ENCODE measurements around the gene BDNF. TPM values are rescaled to one million over a fixed set of nuclear protein-coding genes. Genes with fewer than 3 reads are reported as not detected.

The BDNF gene
- total RNA-seq, 1 experiment from 2014 or later: 5.4 TPM

- Histone ChIP-seq H3F3A (ENCODE audit: insufficient read depth, low read depth) (no peaks in the 10 kb centered on the region), H3K9me3 (ENCODE audit: insufficient read depth, low read depth) (no peaks in the 10 kb centered on the region), H2AFZ (peak overlapping the region; percentile 68), H3K27me3 (ENCODE audit: insufficient read depth, low read depth) (no peaks in the 10 kb centered on the region), H3K79me2 (ENCODE audit: low read depth) (no peaks in the 10 kb centered on the region), H3K4me1 (replicated peaks; ENCODE audit: insufficient read depth) (0 out of 2 replicates have a peak, but pooled peaks cover 7% of the 10 kb centered on the region), H3K9me2 (ENCODE audit: insufficient read depth) (no peaks in the 10 kb centered on the region), H3K27ac (no peak overlapping the region), H3K36me3 (ENCODE audit: low read depth) (no peaks in the 10 kb centered on the region), H3K4me3 (peak overlapping the region; percentile 58), H4K20me1 (ENCODE audit: insufficient read depth) (no peaks in the 10 kb centered on the region), H3K4me2 (peak overlapping the region; percentile 76)
- no peak for TF ChIP-seq EZH2 (IDR thresholded peaks at IDR 0.05; ENCODE audit: low read depth)
- TF ChIP-seq CTCF (conservative IDR thresholded peaks at IDR 0.05): no peak
- BruUV-seq (replicated peaks): TSS peak; percentile 39
- CTCF ChIA-PET: interaction anchor here (0.6 to 1.6 kb wide), 4 partner anchors 261 to 1130 kb away, joined by 3 to 11 read pairs (median 4); partner anchors contain the start of genes KIF18A and METTL15
- intact Hi-C loops (cut with micrococcal nuclease; ENCODE audit: unreplicated experiment): loop anchor here (5.0 kb wide), 1 partner anchor 49 kb away; no protein-coding TSS in a partner anchor
- POLR2A ChIA-PET (ENCODE audit: unreplicated experiment): interaction anchor here (0.6 to 0.7 kb wide), 2 partner anchors 18 to 1093 kb away, joined by 3 to 10 read pairs; no protein-coding TSS in a partner anchor
- no peak for DNase-seq
Measured at GRCh38 chr11:27717801-27718229, 17.6 kb upstream of the BDNF start.

GRCh38 chr11:27717377-27717776, 17.1 kb upstream of the BDNF start:
- Histone ChIP-seq H2AFZ (peak overlapping the region; percentile 68), H3K27me3 (ENCODE audit: insufficient read depth, low read depth) (no peaks in the 10 kb centered on the region), H3K27ac (no peak overlapping the region), H3K4me3 (peak overlapping the region; percentile 58; the same call in 1 of the 2 replicates), H3K79me2 (ENCODE audit: low read depth) (no peaks in the 10 kb centered on the region), H3K9me3 (ENCODE audit: insufficient read depth, low read depth) (no peaks in the 10 kb centered on the region), H3K9me2 (ENCODE audit: insufficient read depth) (no peaks in the 10 kb centered on the region), H4K20me1 (ENCODE audit: insufficient read depth) (no peaks in the 10 kb centered on the region), H3K36me3 (ENCODE audit: low read depth) (no peaks in the 10 kb centered on the region), H3K4me2 (peak overlapping the region; percentile 76), H3F3A (ENCODE audit: insufficient read depth, low read depth) (no peaks in the 10 kb centered on the region), H3K4me1 (replicated peaks; ENCODE audit: insufficient read depth) (0 out of 2 replicates have a peak, but pooled peaks cover 7% of the 10 kb centered on the region)
- CTCF ChIA-PET: interaction anchor here (0.6 to 1.6 kb wide), 3 partner anchors 261 to 1130 kb away, joined by 3 to 11 read pairs (median 4); partner anchors contain the start of genes KIF18A and METTL15
- POLR2A ChIA-PET (ENCODE audit: unreplicated experiment): interaction anchor here (0.7 kb wide), 1 partner anchor 32 kb away, joined by 3 read pairs; no protein-coding TSS in a partner anchor
- BruUV-seq (replicated peaks): no TSS peak
- peak; percentile 53 for TF ChIP-seq CTCF (conservative IDR thresholded peaks at IDR 0.05)
- no peak for TF ChIP-seq EZH2 (IDR thresholded peaks at IDR 0.05; ENCODE audit: low read depth)
- DNase-seq: no peak
- intact Hi-C loops (cut with micrococcal nuclease; ENCODE audit: unreplicated experiment): loop anchor here (5.0 kb wide), 1 partner anchor 50 kb away; no protein-coding TSS in a partner anchor

GRCh38 chr11:27716835-27717234, 16.6 kb upstream of the BDNF start:
- DNase-seq: no peak
- no TSS peak for BruUV-seq (replicated peaks)
- Histone ChIP-seq H3K27ac (no peak overlapping the region), H4K20me1 (ENCODE audit: insufficient read depth) (no peaks in the 10 kb centered on the region), H3K4me2 (no peak overlapping the region), H3K27me3 (ENCODE audit: insufficient read depth, low read depth) (no peaks in the 10 kb centered on the region), H3K4me1 (replicated peaks; ENCODE audit: insufficient read depth) (0 out of 2 replicates have a peak, but pooled peaks cover 7% of the 10 kb centered on the region), H3K79me2 (ENCODE audit: low read depth) (no peaks in the 10 kb centered on the region), H3K9me3 (ENCODE audit: insufficient read depth, low read depth) (no peaks in the 10 kb centered on the region), H3K9me2 (ENCODE audit: insufficient read depth) (no peaks in the 10 kb centered on the region), H3F3A (ENCODE audit: insufficient read depth, low read depth) (no peaks in the 10 kb centered on the region), H2AFZ (no peak overlapping the region), H3K4me3 (no peak overlapping the region), H3K36me3 (ENCODE audit: low read depth) (no peaks in the 10 kb centered on the region)
- ChIA-PET CTCF (interaction anchor here (0.6 to 1.6 kb wide), 2 partner anchors 10 to 391 kb away, joined by 3 to 11 read pairs; partner anchors contain the start of genes KIF18A and METTL15), POLR2A (ENCODE audit: unreplicated experiment) (interaction anchor here (0.7 kb wide), 2 partner anchors 32 to 1120 kb away, joined by 3 to 11 read pairs; no protein-coding TSS in a partner anchor)
- TF ChIP-seq CTCF (conservative IDR thresholded peaks at IDR 0.05) (no peak), EZH2 (IDR thresholded peaks at IDR 0.05; ENCODE audit: low read depth) (no peak)
- intact Hi-C loops (cut with micrococcal nuclease; ENCODE audit: unreplicated experiment): loop anchor here (5.0 kb wide), 1 partner anchor 50 kb away; no protein-coding TSS in a partner anchor

All from PC-9 (cell line).